HG02678 (cell line): Measurements from ENCODE around the gene RITA1.

Source experiments
- ATAC-seq: cut with Tn5 transposase; IDR thresholded peaks from one replicate; pipeline ENCODE4 v1.9.1; 2021; ENCODE audit warnings: mild to moderate bottlenecking, moderate library complexity; ENCODE audit not compliant: unreplicated experiment

The RITA1 gene

GRCh38 chr12:113152835-113153814 lies 32.4 kb upstream of the RITA1 start:
- ATAC-seq: peak; percentile 63

GRCh38 chr12:113154351-113154973 lies 31.1 kb upstream of the RITA1 start:
- ATAC-seq: no peak

- no peak for ATAC-seq
These were observed 30.5 kb upstream of the RITA1 start for GRCh38 chr12:113155060-113155459.

DNA sequence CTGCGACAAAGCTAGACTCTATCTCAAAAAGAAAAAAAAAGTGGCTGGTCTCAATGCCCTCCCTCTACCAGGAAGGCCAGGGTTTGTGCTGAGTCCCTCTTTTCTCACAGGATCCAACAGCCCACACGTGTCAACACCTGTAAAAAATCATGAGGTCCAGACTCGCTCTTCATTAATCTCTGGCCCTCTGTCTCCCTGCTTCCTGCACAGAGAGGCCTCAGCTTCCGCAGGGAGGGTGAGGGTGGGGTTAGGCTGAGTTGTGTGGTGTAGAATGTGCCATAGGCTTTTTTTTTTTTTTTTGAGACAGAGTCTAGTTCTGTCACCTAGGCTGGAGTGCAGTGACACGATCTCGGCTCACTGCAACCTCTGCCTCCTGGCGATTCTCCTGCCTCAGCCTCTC lies 29.9 kb upstream of the RITA1 start:
- no peak for ATAC-seq

GRCh38 chr12:113157218-113157859 lies 28.2 kb upstream of the RITA1 start:
- no peak for ATAC-seq

- ATAC-seq: no peak
These were observed 26.9 kb upstream of the RITA1 start for GRCh38 chr12:113158439-113159203.

- ATAC-seq: no peak
These were observed 25.6 kb upstream of the RITA1 start for GRCh38 chr12:113159937-113160336.

DNA sequence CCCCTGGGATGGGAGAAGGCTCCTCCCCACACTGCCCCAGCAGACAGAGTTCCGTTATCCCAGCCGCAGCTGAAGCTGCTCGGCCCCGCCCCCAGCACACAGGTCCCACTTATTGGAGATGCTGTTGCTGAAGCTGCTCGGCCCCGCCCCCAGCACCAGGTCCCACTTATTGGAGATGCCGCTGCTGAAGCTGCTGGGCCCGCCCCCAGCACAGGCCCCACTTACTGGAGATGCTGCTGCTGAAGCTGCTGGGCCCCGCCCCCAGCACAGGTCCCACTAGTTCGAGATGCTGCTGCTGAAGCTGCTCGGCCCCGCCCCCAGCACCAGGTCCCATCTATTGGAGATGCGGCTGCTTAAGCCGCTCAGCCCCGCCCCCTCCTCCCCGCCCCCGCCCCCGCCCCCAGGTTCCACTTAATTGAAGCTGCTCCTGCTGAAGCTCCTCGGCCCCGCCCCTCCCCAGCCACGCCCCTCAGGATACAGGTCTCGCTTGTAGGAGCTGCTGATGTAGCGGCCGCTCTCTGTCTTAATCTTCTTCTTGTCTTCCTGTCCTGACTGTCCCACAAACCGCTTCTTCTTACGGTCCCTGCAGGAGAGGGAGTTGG lies 24.0 kb upstream of the RITA1 start:
- no peak for ATAC-seq

GRCh38 chr12:113162102-113163029 lies 23.2 kb upstream of the RITA1 start:
- ATAC-seq: no peak

GRCh38 chr12:113163030-113163360 lies 22.5 kb upstream of the RITA1 start:
- ATAC-seq: no peak

- no peak for ATAC-seq
These were observed 21.5 kb upstream of the RITA1 start for GRCh38 chr12:113164014-113164413.

DNA sequence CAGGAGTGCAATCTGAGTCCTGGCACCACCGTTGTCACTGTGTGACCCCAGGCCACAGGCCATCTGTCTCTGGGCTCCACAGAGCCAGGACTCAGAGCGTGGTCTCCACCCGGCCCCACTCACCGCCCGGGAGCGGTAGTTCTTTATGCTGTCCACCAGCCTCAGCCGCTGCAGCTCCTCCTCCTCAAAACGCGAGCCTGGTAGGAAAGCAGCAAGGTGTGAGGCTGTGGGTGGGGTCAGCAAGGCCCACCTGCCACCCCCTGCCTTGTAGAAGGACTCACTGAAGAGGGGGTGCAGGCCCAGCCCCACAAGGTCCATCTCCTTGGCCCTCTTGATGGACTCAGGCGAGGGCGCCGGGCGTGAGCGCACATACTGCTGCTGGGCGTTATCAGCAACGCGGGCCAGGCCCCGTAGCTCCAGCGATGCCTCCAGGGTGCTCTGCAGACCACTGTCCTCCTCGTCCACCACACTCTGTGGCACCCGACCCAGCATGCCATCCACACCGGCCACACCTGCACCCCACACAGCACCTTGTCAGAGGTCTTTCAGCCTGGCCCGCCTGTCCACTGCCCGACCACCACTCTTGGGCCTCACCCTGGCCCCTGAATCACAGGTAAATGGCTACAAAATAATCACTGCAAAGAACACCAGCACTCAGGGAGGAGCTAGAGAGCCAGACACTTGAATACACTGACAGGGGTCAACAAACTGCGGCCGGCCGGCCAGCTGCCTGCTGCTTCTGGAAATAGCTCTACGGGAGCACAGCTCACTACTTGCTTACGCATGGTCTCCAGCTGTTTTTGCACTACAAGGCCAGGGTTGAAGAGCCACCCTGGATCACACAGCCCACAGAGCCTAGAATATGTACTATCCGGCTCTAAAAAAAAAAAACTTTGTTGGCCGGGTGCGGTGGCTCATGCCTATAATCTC lies 19.7 kb upstream of the RITA1 start:
- ATAC-seq: no peak

DNA sequence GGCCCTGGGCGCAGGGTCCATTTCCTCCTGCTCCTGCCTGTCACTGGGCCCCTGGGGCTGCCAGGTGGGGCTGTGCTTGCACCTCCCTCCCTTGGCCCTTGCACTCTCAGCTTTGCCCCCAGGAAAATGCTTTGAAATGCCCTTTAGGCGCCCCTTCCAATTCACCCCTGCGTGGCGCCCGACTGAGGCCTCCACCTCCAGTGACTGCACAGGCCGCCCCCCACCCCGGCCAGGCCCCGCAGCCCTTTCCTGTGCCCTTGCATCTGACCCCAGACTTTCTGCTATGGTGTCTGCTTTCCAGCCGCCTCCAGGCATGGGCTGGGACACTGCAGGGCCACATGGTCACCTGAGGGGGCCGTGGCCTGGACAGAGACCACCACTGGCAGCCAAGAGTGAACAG lies 17.7 kb upstream of the RITA1 start:
- ATAC-seq: no peak

DNA sequence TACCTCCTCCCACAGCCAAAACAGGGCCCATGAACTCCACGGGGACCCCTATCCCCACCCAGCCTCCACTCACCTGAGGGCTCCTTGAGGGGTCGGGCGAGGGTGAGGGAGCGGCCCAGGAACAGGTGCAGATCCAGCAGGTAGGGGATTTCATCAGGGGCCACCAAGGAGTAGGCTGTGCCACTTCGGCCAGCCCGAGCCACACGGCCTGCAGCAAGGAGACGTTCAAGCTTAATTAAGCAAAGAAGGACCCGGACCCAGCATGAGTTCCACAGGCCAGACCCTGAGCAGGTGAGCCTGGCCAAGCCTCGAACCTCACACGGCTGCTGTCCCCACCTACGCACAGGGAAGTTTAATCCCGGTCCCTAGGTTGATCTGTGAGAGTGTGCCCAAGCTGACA lies 15.8 kb upstream of the RITA1 start:
- ATAC-seq: no peak

- ATAC-seq: no peak
These were observed 15.1 kb upstream of the RITA1 start for GRCh38 chr12:113170457-113170856.

GRCh38 chr12:113170926-113171325 lies 14.6 kb upstream of the RITA1 start:
- no peak for ATAC-seq

DNA sequence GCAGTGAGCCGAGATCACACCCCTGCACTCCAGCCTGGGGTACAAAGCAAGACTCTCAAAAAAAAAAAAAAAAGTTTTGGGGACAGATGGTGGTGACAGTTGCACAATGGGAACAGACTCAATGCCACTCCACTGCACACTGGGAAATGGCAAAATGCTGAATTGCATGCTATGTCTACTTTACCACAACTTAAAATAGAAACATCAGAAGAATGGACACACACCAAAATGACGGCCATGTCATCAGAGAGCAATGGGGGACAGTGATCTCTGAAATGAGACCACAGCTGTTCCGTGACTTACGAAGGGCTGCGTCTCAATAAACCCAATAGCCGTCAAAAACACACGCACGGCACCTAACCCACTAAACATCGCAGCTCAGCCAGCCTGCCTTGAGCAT lies 14.0 kb upstream of the RITA1 start:
- ATAC-seq: no peak

DNA sequence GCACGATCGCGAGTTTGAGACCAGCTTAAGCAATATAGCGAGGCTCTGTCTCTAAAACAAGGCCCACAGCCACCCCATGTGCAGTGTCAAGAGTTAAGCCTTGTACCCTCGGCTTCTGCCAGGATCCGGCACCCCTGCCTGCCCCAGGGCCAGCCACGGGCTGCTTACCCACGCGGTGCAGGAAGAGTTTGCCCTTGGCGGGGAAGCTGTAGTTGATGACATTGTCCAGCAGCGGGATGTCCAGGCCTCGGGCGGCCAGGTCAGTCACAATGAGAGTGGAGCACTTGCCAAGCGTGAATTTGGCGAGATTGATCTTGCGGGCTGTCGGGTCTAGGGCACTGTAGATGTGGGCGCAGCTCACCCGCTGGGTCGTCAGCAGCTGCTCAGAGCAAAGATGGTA lies 13.3 kb upstream of the RITA1 start:
- no peak for ATAC-seq
